Amniotic stem cell (primary cell): Measurements from ENCODE around the gene CAMKV.
"Not testable (repeated sequence)": the region's sequence is repeated elsewhere in the genome, so short reads cannot be mapped to it uniquely, and the experiment has no call there.

Experiments used
- DNase-seq: peaks from one replicate; lab custom pipeline; 2025; lab: John Stamatoyannopoulos, UW

CAMKV gene

GRCh38 chr3:49869525-49870126, at the start of gene CAMKV:
CAMKV (minus strand) TSS chr3:49869906; CDS start chr3:49862388, 7,518 bp downstream.
- DNase-seq, result no peak

GRCh38 chr3:49917806-49918590, 48.3 kb upstream of the CAMKV start:
- not testable (repeated sequence) for DNase-seq

GRCh38 chr3:49916686-49917085, 47.0 kb upstream of the CAMKV start:
- no peak for DNase-seq

- DNase-seq, result no peak
Measured at GRCh38 chr3:49914906-49915305, 45.2 kb upstream of the CAMKV start.

- DNase-seq, result no peak
Measured at GRCh38 chr3:49912881-49913281, 43.2 kb upstream of the CAMKV start.

- DNase-seq, result no peak
Measured at GRCh38 chr3:49911611-49912010, 41.9 kb upstream of the CAMKV start.

- no peak for DNase-seq
Measured at GRCh38 chr3:49911124-49911420, 41.4 kb upstream of the CAMKV start.

GRCh38 chr3:49910409-49911123, 40.9 kb upstream of the CAMKV start:
- no peak for DNase-seq

- DNase-seq, result no peak
Measured at GRCh38 chr3:49908373-49909199, 38.9 kb upstream of the CAMKV start.

GRCh38 chr3:49906073-49906743, 36.5 kb upstream of the CAMKV start:
- DNase-seq, result peak; percentile 12

- DNase-seq, result not testable (repeated sequence)
Measured at GRCh38 chr3:49904448-49904847, 34.7 kb upstream of the CAMKV start.

- no peak for DNase-seq
Measured at GRCh38 chr3:49903451-49904424, 34.0 kb upstream of the CAMKV start, which contains the start of gene MST1R. MST1R (minus strand) TSS chr3:49903873; CDS start chr3:49903609, 264 bp downstream.

GRCh38 chr3:49902511-49903345, 33.0 kb upstream of the CAMKV start:
- DNase-seq, result no peak

- no peak for DNase-seq
Measured at GRCh38 chr3:49901366-49902339, 31.9 kb upstream of the CAMKV start.

- peak; percentile 35 for DNase-seq
Measured at GRCh38 chr3:49900491-49901153, 30.9 kb upstream of the CAMKV start.

- no peak for DNase-seq
Measured at GRCh38 chr3:49899815-49900214, 30.1 kb upstream of the CAMKV start.

GRCh38 chr3:49898991-49899390, 29.3 kb upstream of the CAMKV start:
- DNase-seq, result no peak

GRCh38 chr3:49896345-49896744, 26.6 kb upstream of the CAMKV start:
- no peak for DNase-seq
